CD4-positive, alpha-beta T cell treated with Interleukin-10 for 1 hour (primary cell): ENCODE data around the gene IKZF1.

Source experiments
- DNase-seq: peaks from one replicate; pipeline ENCODE4 v3.0.0-alpha.2; 2020

Gene IKZF1

DNA sequence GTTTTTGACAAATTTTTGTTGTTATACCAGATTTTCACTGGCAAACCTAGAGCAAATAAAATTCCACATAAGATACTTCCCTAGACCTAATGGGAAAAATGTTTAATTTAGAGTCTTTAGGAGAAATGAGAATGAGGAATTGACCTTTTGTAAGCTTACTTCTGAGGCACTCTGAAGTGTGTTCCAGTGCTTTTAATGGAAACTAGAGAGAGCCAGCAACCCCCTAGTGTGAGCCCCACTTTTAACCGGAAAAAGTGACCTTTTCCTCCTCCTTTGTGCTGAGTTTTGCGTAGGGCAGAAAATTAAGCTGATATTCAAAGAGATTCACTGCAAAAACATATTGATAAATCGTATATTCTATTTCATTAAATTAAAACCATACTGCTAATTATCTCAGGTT, 5.2 kb downstream of the IKZF1 start:
- DNase-seq: peak; percentile 34

DNA sequence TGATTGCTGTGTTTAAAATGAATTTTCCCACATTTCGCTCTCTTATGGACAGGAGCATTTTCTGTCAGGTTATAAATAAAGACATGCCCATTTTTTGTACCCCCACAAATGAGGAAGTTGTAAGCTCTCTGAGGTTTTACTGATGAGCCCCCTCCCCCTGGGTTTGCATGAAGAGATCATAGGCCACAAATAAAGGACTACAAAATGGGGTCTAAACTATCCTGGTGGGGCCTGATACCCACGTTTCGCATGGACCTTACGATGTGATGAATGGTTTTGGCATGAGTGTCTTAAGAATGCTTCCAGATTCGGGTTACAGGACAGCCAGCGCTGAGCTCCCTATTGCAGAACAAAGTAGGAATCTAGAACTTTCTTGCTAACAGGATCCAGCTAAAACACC, 5.8 kb downstream of the IKZF1 start:
- peak; percentile 42 for DNase-seq

DNA sequence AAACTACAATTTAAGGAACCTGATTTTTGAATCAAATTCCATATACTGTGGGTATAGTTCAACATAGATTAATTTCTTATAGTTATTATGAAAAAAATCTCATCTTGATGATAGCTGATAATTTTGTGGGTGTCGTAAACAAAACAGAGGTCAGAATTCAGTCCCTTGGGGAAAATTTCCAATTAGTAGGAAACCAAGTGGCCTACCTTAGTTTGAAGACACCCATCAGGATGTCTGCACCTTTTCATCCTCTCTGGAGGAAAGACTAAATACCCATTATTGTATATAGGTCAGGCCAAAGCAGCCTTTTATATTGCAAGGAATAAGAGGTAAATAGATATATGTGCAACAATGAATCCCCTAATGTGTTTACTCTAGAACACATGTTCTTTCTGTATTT, 6.4 kb downstream of the IKZF1 start:
- DNase-seq: peak; percentile 23

GRCh38 chr7:50312250-50313162, 8.0 kb downstream of the IKZF1 start:
- peak; percentile 47 for DNase-seq

GRCh38 chr7:50314836-50315592, 10.5 kb downstream of the IKZF1 start:
- peak; percentile 57 for DNase-seq

GRCh38 chr7:50315739-50316671, 11.5 kb downstream of the IKZF1 start:
- DNase-seq: peak; percentile 60

GRCh38 chr7:50317221-50317678, 12.7 kb downstream of the IKZF1 start:
- DNase-seq: peak; percentile 89

GRCh38 chr7:50317697-50318669, 13.5 kb downstream of the IKZF1 start:
- DNase-seq: peak; percentile 65

DNA sequence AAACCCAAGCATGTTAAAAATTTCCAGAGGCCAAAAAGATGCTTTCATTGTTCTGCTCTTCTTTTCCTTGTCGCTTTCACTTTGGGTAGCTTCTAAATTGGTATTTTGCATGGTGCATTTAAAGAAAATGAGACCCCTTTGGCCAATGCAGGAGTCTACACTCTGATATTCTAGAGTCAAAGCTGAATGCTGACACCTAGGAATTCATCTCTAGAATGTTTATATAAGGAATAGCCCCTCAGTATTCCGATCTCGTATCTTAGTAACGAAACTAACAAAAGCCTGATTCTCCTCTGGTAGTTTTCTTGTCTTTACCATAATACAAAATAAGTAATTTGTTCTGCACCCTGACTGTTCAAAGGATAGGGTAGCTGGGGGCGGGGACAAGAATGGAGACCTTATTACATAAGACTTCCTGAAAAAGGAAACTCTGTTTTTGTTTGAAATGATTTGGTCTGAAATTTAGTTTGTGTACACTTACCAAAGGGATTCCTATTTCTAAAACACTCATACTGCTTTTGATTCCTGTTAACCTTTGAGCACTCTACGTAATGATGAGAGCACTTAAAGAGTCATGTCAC, 17.1 kb downstream of the IKZF1 start:
- DNase-seq: peak; percentile 81

- no peak for DNase-seq
Observed at GRCh38 chr7:50324113-50324512, 19.6 kb downstream of the IKZF1 start.

GRCh38 chr7:50327443-50327842, 22.9 kb downstream of the IKZF1 start:
- DNase-seq: no peak

- peak; percentile 44 for DNase-seq
Observed at GRCh38 chr7:50329775-50330174, 25.3 kb downstream of the IKZF1 start.

GRCh38 chr7:50330254-50330653, 25.7 kb downstream of the IKZF1 start:
- DNase-seq: peak; percentile 13

GRCh38 chr7:50330696-50331095, 26.2 kb downstream of the IKZF1 start:
- peak; percentile 47 for DNase-seq

GRCh38 chr7:50331564-50332208, 27.2 kb downstream of the IKZF1 start:
- DNase-seq: peak; percentile 72

DNA sequence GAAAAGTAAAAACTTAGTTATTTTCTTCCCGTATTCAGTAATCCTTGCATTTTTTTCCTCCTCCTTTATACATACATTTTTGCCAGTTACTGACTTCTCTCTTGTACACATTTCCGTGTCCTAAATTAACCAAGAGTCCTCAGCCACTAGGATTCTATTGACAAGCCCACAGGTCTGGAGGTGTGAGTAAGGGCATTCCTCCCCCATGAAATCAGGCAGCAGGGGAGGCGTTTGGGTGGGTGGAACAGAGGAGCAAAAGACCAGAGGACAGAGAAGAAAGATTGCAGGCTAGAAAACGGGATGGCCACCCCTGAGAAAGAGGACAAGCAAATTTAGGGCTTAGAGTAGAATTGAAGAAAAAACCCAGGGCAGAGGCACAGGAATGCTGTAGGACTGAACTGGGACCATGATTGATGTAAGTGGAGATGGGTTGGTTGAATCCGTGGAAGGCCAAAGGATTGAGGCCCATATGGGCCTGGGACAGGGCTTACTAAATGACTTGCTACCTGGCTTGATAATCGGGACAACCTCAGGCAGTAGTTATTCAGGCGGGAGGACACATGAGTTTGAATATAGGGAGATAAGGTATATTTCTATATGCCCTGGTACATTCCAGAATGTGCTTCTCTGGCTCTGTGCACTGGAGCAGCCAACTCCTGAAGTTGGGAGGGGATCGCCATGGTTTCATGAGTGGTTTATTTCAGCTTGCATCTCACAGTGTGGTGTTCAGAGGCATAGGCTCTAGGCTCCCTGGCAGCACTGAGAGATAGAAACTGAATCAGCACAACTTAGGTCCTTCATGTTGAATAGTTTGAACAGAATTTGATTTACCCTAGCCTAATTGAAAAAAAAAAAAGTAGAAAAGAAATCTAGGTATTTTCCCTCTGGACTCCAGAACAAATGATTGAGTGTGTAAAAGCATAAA, 28.0 kb downstream of the IKZF1 start:
- DNase-seq: peak; percentile 42

DNA sequence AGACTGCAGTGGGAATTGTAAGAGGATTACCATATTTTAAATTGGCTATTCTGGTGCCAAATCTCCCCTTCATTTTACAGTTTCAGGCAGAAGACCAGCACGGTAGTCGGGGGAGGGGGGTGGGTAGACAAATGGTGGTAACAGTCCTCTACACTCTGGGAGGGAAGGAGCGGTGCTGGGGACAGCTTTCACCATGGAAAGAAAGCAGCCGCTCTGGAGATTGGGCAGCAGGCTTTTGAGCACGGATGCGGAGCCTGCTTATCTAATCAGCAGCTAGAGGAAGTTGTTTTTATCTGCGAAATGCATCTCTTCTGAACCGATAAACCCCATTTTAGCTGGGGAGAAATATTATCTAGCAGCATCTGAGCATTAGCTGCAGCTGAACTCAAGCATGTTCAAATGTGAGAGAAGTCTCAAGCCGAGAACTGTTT, 28.7 kb downstream of the IKZF1 start:
- DNase-seq: peak; percentile 80

DNA sequence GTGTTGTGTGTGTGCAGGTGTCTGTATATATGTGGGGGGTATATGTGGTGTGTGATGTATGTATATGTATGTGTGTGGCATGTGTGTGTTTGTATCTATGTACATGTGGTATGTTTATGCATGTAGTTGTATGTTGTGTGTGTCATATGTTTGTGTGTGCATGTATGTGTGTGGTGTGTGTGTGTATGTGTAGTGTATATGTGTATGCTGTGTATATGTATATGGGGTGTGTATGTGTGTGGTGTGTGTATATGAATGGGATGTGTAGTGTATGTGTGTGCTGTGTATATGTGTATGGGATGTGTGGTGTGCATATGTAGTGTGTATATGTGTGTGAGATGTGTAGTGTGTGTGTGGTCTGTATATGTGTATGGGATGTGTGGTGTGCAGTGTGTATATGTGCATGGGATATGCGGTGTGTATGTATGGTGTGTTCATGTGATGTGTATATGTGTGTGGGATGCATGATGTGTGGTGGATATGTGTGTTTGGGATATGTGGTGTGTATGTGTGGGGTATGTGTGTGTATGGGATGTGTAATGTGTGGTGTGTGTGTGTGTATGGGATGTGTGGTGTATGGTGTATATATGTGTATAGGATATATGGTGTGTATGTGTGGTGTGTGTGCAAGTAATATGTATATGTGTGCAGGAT, 30.0 kb downstream of the IKZF1 start:
- DNase-seq: no peak
